ENCODE results near the gene GRPEL1. TPM values are rescaled to one million over a fixed set of nuclear protein-coding genes. Genes with fewer than 3 reads are reported as not detected.

Gene GRPEL1
- total and polyA plus RNA-seq, 9 of the 15 experiments (the other 6 are each of a cell fraction or from before 2014, with no cell fraction given): 43.4 to 192 (median 86.6) TPM

DNA sequence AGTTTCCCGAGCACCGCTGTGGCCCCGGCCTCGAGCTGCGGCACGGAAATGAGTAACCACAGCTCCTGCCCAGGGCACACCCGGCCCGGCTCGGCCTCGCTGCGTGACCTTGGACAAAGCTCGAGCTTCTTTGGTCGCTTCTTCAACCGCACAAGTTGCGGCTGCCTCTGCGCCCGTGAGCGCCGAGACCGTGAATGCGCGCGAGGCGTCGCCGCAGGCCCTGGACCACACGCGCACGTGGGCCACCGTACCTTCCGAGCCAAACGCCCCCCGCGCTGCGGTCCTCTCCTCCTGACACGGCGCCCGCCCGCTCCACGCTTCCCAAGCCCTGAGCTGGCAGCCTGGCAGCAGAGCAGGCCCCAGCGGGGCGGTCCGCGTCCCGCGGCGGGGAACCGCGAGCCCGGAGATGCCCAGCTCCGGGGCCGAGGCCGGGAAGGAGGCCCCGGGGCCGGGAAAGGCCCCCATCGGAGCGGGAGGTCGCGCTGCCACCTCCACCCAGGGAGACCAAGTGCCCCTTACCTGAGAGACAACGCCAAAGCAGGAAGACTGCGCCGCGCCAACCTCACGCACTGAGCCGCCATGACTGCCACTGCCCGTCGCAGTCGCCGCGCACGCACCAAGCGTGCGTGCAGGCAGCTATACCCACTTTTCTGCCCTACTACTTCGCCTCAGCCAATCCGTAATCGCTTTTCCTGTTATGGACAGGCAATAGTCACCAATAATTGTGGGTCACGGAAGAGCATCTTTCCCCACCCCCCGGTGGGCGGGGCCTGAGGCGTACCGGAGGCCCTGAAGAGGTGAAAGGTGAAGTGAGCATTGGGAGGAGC is at the start of gene GRPEL1 (continued):
- TF ChIP-seq ZNF444 (CRISPR knock-in tag; IDR thresholded peaks at IDR 0.05) (no peak), NONO (IDR thresholded peaks at IDR 0.05; ENCODE audit: low read depth in 2 of 2, low read length in 1 of 2) (peak; percentile 39 to 57; a peak in 1 of 4 replicates), SAFB (IDR thresholded peaks at IDR 0.05; ENCODE audit: borderline replicate concordance, low read depth, low read length) (peak; percentile 56), JUND (IDR thresholded peaks at IDR 0.05; ENCODE audit: borderline replicate concordance, low read depth, low read length) (no peak), JUND (tag; IDR thresholded peaks at IDR 0.05; ENCODE audit: borderline replicate concordance, low read depth, low read length) (no peak; the same call in 2 of the 3 replicates), SAP30 (IDR thresholded peaks at IDR 0.05; ENCODE audit: borderline replicate concordance, insufficient read depth, low read depth, low read length, poor library complexity, severe bottlenecking) (peak; percentile 80), TCFL5 (CRISPR knock-in tag; conservative IDR thresholded peaks at IDR 0.05) (no peak), SIN3B (IDR thresholded peaks at IDR 0.05; ENCODE audit: low read depth) (0 out of 2 replicates have a peak, but pooled peaks have one; percentile 24), CCAR2 (IDR thresholded peaks at IDR 0.05; ENCODE audit: low read depth, low read length) (no peak), POLR2G (IDR thresholded peaks at IDR 0.05; ENCODE audit: low read depth, low read length) (peak; percentile 98)
- TF ChIP-seq, protein P1, sequence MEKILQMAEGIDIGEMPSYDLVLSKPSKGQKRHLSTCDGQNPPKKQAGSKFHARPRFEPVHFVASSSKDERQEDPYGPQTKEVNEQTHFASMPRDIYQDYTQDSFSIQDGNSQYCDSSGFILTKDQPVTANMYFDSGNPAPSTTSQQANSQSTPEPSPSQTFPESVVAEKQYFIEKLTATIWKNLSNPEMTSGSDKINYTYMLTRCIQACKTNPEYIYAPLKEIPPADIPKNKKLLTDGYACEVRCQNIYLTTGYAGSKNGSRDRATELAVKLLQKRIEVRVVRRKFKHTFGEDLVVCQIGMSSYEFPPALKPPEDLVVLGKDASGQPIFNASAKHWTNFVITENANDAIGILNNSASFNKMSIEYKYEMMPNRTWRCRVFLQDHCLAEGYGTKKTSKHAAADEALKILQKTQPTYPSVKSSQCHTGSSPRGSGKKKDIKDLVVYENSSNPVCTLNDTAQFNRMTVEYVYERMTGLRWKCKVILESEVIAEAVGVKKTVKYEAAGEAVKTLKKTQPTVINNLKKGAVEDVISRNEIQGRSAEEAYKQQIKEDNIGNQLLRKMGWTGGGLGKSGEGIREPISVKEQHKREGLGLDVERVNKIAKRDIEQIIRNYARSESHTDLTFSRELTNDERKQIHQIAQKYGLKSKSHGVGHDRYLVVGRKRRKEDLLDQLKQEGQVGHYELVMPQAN (IDR thresholded peaks at IDR 0.05; ENCODE audit: borderline replicate concordance): peak; percentile 49; the same call in 1 of the 2 replicates

Measured in K562 (cell line).